NOMO-1 treated with dmso at 0.1 percent for 144 hours (cell line): Measurements from ENCODE around the gene CYLC2.

Experiments
- DNase-seq: peaks from one replicate; lab custom pipeline; 2025; ENCODE audit not compliant: unreplicated experiment; lab: John Stamatoyannopoulos, UW

Gene CYLC2

GRCh38 chr9:102995033-102995432, at the start of gene CYLC2:
TSS of gene CYLC2 (plus strand) at chr9:102995333. CDS start at chr9:102995381, 48 bp downstream.
- DNase-seq, result no peak

GRCh38 chr9:102950346-102950745, 44.8 kb upstream of the CYLC2 start:
- no peak for DNase-seq

- no peak for DNase-seq
These were observed 28.1 kb upstream of the CYLC2 start for GRCh38 chr9:102966999-102967398.

- DNase-seq, result no peak
These were observed 27.2 kb upstream of the CYLC2 start for GRCh38 chr9:102967979-102968378.

GRCh38 chr9:102972780-102973179, 22.4 kb upstream of the CYLC2 start:
- no peak for DNase-seq

GRCh38 chr9:102974530-102974929, 20.6 kb upstream of the CYLC2 start:
- no peak for DNase-seq

GRCh38 chr9:102975251-102975650, 19.9 kb upstream of the CYLC2 start:
- DNase-seq, result no peak

GRCh38 chr9:102985162-102985895, 9.8 kb upstream of the CYLC2 start:
- no peak for DNase-seq

GRCh38 chr9:102986425-102986824, 8.7 kb upstream of the CYLC2 start:
- DNase-seq, result no peak

- DNase-seq, result no peak
These were observed 8.6 kb downstream of the CYLC2 start for GRCh38 chr9:103003689-103004088.

- DNase-seq, result no peak
These were observed 19.1 kb downstream of the CYLC2 start for GRCh38 chr9:103014242-103014641.

- no peak for DNase-seq
These were observed 30.7 kb downstream of the CYLC2 start for GRCh38 chr9:103025796-103026195.

- no peak for DNase-seq
These were observed 42.7 kb downstream of the CYLC2 start for GRCh38 chr9:103037508-103038477.

GRCh38 chr9:103041961-103042360, 46.8 kb downstream of the CYLC2 start:
- no peak for DNase-seq
